HG03060 (cell line): ENCODE data around the gene OSBP2.

ENCODE experiments used
- ATAC-seq: cut with Tn5 transposase; IDR thresholded peaks from one replicate; pipeline ENCODE4 v1.9.1; 2021; ENCODE audit warnings: low read depth, moderate number of reproducible peaks; ENCODE audit not compliant: unreplicated experiment

The OSBP2 gene

DNA sequence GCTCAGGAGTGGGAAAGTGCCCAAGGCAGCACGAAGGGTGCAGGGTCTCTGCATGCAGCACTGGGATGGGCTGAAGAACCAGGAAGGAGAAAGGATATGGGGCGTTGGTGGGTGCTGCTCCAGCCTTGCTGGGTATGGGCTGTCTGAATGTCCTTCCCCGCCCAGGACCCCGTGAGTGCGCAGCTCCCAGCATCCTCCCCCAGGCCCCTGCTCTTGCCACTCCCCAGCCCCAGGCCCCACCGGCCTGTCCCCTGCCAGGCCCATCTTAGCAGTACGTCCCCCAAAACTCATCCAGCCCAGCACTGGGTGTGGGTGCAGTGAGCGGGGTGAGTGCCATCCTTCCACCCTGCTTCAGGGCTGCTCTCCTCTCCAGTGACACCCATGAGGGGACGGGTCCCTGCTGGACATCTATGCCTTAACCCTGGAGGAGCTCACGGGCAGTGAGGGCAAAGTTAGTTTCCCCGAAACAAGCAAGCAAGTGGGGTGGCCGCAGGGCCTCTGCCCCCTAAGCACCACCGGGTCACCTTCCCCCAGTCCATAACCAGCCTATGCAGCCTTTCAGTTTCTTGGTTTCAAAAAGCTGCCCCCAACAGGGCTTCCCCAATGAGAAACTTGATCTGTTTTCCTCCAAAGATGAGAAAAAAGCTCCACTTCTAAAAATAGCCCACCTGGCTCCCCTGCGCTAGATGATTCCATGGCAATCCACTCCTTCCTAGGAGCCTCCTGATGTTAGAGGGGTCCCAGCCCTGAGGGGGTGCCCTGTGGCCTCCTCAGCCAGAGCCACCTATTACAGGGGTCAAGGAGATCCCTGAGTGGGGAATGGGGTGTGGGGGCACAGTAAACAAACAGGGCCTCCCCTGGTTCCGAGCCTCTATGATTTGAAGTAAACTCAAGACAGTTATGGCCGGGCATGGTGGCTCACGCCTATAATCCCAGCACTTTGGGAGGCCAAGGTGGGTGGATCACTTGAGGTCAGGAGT is 170.1 kb downstream of the OSBP2 start:
- ATAC-seq: no peak

DNA sequence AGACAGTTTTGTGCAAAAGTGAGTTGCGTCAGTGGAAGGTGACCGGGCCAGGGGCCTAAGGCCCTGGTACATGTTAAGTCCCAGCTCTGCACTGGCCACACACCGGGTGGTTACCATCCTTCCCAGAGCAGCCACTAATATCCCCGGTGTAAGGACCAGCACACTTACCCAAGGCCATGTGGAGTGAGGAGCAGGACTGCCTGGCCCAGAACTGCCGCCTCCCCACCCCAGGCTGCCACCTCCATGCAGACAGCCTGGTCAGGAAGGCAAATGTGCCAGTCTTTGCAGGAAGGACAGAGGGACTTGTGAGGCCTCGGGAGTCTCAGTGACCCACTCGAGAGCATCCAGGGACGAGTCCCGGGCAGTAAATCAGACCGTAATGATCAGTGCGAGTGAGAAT is 171.0 kb downstream of the OSBP2 start:
- no peak for ATAC-seq

DNA sequence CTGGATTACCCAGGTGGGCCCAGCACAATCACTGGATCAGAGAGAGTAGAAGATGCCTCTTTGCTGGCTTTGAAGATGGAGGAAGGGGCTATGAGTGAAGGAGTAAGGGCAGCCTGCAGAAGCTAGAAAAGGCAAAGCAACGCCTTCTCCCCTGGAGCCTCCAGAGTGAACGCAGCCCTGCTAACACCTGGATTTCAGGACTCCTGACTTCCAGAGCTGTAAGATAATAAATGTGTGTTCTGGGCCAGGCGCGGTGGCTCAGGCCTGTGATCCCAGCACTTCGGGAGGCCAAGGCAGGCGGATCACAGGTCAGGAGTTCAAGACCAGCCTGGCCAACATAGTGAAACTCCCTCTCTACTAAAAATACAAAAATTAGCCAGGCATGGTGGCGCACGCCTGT is 171.5 kb downstream of the OSBP2 start:
- no peak for ATAC-seq

DNA sequence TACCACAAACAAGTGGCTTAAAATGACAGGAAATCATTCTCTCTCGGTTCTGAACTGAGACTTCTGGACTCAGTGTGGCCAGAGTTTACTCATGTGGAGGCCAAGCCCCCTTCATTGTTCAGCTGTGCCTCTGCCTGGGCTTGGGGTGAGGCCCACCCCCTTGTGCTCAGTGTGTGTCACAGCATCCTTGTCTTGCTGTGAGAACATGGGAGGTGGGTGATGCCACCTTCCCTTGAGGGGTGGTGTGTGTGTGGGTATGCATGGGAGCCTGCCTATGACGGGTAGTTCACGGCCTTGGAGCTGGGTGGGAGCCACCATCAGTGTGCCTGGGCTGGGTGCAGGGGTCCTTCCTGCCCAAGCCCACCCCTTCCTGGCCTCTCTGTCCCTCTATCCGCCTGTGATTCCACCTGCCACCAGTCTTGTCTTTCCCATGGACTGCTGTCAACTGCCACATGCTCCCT is 172.2 kb downstream of the OSBP2 start:
- ATAC-seq: no peak

DNA sequence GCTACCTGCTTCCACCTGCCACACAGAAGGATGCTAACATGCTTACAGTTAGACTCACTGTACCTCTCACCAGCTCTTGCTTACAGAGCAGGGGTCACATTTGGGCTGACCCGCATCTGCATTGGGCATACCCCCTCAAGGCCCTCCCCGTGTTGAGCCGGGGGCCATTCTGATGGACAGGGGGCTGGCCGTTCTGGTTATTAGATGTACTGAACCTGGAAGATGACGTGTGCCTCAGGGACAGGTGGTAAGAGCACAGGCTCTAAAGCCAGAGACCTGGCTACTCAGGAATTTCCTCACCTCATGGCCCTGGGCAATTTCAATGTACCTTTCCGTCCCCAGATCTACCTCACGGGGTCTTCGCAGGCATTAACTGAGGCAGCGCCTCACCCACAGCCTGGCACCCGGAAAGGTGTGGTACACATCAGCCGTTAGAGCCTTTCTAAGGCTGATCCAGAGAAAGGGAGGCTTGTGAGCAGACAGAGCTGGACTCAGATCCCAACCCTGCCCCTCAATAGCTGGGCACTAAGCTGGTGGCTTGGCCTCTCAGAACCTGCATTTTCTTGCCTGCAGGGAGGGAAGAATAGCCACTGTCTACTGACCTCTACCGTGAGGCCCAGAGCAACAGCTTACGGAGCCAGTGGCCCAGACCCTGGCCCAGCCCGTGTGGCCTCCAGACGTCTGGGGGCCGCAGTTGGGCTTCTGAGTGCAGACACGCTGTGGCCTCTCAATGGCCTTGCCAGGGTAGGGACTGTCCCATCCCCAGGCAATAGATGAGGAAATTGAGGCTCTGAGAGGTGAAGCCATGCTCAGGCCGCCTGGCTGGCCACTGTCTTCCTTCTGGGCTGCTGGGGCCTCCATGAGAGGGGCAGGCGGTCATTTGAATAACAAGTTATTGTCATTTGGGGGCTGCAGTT is 173.3 kb downstream of the OSBP2 start:
- no peak for ATAC-seq

DNA sequence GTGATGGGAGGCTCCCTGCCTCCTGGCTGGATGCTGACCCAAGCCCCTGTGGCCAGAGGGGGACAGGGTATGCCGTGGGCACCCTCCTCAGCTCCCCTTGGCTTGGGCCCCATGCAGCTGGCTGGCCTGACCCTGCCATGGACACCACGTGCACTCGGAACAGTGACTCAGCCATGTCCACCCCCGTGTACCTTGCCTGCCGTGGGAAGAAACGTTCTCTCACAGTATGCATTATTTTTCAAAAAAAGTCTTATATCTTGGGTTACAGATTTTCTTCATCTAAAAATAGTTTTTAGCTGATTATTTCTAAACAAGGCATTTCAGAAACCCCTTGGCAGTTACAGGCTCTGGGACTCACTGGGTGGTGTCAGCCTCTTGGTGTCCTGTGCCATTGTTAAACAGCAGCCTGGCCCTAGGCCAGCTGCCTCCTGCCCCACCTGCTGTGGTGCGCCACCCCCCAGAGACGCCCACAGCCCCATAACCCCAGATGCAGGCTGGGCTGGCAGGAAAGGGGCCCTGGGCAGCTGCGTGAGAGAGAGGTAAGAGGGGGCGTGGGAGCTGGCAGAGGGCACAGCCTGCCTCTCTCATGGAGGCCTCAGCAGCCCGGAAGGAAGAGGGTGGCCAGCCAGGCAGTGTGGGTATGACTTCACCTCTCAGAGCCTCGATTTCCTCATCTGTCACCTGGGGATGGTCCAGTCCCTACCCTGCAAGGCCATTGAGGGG is 174.2 kb downstream of the OSBP2 start:
- no peak for ATAC-seq

DNA sequence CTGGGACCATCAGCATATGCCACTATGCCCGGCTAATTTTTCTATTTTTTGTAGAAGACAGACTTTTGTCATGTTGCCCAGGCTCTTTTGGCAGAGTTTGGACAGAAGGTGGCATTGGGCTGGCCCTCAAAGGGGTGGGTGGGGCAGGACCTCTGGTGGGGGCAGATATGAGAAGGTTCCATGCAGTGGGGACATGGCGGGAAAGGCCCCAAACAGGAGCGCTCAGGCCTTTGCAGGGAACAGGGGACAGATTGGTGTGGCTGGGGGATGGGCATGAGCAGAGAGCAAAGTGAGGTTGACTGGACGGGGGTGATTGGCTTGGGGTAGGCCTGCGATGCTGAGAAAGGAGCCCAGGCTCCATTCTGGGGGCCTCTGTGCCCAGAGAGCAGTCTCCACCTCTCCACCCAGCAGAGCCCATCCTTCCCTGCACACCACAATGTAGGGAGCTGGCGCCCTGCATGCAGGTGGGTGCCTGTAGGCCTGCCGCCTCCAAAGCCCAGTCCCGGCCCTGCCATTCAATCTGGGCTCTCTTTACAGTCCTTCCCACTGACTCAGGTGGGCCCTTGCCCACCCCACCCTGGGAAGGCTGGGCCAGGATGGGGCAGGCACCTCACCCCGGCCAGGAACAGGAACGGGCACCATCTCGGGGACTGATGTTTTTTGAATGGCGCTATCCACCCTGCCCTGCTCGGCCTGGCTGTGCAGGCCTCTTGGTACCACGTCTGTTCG is 175.2 kb downstream of the OSBP2 start:
- ATAC-seq: no peak

DNA sequence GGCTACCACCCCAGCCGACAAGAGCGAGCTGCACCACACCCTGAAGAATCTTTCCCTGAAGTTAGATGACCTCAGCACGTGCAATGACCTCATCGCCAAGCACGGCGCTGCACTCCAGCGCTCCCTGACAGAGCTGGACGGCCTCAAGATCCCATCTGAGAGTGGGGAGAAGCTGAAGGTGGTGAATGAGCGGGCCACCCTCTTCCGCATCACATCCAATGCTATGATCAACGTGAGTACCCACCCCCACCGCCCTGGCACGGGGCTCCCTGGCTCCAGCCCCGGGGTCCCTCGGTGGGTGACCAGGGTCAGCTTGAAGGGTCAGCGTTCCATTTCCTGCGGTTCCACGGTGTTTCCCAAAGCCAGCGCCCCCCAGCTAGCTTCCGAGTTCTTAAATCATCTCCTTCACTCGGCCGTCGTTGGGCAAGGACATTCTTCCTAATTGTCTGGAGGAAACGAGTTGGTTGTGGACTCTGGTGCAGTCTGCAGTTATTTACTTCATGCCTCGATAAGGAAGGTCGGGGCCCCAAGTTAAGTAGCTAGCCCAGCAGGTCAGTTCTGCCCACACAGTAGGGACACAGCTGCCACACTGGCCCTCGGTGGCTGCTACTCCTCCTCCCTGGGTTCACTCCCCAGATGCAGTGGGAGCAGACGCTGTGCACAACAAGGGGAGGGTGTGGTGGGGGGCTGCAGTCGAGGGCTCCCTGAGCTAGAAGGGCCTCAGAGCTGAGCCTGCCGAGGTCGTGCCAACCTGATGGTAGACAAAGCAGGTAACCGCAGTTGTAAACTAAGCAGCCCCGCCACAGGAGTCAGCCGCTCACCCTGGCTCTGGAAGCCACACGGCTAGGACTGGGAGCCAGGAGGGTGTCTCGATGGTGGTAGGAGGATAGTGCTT is 176.0 kb downstream of the OSBP2 start:
- no peak for ATAC-seq

DNA sequence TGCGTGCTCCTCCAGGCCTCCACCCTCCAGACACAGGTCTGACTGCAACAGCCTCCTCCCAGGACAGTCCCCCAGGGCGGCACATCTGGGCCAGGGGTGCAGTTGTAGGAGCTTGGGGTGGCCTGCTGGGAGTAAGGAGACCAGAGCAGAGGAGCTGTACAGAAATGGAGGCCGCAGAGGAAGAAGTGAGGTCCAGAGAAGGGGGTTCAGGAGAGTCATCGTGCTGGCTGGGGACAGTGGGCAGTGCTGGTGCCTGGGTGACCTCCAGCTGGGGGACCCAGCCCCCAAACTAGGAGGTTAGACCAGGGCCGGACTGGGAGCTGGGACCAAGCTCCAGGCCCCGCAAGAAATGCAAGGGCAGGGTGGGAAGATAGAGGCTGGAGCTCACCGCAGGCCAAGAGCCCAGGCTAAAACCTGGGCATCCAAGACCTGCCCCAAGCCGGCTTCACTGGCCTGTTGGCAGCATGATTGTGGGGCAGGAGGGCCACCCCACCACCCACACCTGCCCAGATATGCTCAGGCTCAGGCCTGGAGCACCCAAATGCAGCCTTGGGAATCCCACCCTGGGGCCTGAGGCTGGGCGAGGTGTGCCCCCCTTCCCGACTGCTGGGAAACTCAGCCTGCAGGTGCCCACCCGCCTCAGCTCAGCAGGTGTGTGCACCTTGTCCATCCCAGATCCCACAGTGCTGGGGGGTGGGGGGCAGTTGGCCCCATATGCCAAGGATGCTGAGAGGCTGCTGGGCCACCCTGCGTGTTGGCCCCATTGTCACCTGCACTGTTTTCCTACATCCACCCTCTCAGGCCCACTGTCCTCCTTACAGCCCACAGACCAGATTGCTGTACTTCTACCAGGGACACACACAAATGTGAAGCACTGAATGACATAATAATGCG is 177.0 kb downstream of the OSBP2 start:
- no peak for ATAC-seq

DNA sequence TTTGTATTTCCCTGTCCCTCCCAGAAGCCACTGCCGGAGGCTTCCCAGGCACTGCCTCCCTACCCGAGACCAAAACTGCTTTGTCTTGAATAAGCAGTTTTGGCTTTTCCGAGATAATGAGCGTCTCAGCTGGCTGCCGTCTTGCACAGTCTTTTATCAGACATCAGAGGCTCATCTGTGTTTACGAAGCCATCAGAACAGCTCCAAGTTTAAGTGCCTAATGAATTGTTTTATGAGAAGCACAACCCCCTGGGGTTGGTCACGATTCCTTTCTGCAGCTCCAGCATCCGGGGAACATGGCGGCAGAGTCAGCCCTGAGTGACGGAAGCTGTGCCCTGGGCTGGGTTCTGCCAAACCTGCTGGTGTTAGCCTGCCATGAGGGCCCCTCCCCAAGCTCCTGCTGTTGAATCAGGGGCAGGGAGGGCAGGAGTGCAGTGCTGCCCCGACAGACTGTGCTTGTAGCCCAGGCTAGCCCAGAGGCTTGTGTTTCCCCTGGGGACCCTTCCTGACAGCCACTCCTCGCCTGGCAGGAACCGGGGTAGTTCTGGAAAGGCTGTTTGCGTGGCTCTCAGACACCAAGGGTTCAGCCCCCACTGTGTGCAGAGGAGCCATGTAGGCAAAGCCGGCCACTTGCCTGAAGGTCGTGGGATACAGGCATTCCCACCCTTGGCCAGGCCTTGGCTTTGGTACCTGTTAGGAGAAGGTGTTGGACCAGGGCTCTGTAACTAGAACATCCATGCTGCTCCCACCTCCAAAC is 177.8 kb downstream of the OSBP2 start:
- ATAC-seq: no peak

DNA sequence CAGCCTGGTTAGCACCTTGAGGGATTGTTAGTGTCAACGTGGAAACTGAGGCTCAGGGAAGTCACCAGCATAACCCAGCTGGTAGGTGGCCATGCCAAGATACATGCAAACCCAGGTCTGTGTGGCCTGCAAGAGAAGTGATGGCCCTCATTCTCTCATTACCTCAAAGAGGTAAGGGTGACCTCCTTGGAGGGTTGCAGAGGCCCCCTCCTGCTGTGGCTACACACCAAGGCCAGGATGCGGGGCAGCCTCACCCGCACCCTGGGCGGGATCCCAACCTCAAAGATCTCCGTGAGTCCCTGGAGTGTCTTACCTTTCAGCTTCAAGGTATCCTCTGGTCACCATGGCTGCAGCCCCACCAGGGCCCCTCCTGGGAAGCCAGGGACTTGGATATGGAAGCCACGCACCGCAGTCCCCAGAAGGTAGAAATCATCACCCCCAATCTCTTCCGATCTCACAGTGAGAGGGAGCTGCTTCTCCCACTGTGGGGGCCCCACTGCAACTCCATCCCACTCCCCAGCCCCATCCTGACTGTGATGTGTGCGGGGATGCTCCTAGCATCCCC is 178.5 kb downstream of the OSBP2 start:
- ATAC-seq: no peak

DNA sequence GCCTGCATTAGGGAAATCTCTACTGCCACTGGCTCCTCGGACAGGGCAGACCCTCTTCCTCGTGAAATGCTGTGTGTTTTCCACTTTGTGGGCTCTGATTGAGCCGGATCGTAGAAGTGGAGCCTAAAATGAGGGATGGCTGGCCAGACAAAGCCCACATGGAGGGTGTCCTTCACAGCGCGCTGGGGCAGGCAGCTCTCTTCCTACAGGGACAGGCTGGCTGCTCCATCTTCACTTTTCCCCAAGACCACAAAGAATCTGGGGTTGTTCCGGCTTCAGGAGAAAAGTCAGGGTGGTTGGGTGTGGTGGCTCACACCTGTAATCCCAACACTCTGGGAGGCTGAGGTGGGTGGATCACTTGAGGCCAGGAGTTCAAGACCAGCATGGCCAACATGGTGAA is 179.0 kb downstream of the OSBP2 start:
- ATAC-seq: no peak

DNA sequence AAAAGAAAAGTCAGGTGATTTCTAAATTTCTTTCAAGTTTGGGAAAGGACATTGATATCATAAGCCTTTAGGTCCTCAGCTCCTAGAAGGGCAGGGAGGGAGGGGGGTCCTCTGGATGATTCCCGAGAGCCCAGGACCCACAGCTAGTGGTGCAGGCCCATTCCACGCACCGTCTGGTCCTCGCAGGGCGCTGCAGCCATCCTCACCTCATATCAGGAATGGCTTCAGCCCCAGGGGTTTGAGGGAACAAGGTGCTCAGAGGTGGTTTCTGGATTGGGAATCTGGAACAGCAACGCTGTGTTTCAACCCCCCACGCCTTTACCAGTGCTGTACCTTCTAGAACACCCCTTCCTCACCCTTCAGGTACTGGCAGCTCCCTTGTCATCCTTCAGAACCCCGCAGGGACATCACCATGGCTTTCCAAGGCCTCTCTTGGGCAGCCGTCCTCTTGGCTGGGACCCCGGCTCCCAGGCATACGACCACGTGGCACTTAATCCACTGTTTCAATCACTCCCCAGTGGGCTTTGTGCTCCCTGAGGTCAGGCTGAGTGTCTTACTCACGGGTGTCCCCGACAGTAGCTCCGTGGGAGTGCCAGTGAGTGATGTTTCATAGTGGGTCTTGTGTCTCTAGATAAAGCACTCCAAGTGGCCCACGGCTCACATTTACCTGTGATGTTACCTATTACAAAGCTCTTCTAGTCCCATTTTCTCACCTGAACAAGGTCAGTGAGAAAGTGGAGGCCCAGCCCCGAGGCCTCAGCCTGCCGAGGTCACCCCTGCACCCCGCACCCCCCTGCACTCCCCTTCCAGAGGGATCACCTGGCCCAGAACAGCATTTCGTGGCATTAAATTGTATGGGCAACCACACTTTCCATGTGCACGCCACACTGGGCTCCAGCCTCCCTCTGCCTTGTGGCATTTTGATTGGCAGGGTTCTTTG is 180.0 kb downstream of the OSBP2 start:
- no peak for ATAC-seq

DNA sequence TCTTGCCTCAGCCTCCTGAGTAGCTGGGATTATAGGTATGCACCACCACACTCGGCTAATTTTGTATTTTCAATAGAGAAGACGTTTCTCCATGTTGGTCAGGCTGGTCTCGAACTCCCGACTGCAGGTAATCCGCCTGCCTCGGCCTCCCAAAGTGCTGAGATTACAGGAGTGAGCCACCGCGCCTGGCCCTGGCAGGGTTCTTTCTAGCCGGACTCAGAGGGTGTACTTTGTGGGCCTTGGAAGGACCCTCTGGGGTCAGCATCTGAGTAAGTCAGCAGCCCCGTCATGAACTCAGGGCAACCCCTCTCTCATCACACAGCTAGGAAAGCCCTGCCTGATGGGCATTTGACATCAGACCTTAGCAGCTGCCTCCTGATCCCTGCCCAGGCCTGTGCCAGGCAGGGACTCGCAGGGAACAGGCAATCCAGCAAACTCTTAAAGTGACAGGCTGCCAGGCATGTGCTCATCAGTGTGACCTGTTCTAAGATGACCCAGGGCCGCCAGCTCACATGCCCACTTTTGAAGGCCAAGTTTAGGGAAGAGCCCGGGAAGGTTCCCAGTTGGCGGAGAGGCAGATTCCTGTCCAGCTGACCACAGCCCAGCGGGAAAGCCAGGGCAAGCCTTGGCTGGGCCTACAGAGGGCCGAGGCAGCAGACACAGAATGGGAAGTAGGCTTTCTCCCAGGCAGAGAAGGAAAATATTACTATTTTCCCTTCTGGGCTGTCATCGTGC is 181.0 kb downstream of the OSBP2 start:
- no peak for ATAC-seq

DNA sequence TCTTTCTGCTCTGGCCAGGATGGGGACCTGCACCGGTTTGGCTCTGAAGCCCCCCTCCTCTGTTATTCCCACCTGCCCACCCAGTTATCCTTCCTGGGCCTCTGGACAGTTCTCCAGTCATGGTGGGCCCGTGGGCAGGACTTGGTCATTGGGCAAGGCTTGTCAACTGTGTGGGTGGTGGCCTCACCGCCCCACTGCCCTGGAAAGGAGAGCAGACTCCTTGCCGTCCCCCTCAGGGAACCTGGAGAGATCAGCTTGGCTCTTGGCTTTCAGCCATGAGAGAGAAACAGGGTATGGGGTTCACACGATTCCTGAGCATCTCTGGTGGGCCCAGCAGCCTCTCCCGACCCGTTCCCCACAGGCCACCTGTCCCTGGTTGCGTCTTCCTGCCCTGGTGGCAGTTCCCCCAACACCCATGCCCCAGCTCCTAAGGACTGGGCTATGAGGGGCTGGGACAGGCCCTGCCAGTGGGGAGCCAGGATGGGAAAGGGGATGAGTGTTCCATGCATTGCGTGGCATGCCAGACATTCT is 181.6 kb downstream of the OSBP2 start:
- no peak for ATAC-seq
